Germinal center (tissue), 1 donor: ENCODE data around the gene ME3.
A peak's percentile ranks its signal among the peaks of the same experiment; 100 is the strongest.
"Not testable (repeated sequence)": the region's sequence is repeated elsewhere in the genome, so short reads cannot be mapped to it uniquely, and the experiment has no call there.

Source experiments
- DNase-seq: peaks from one replicate; pipeline ENCODE4 v3.0.0; 2012; ENCODE audit warnings: mixed read lengths, low spot score

ME3 gene

DNA sequence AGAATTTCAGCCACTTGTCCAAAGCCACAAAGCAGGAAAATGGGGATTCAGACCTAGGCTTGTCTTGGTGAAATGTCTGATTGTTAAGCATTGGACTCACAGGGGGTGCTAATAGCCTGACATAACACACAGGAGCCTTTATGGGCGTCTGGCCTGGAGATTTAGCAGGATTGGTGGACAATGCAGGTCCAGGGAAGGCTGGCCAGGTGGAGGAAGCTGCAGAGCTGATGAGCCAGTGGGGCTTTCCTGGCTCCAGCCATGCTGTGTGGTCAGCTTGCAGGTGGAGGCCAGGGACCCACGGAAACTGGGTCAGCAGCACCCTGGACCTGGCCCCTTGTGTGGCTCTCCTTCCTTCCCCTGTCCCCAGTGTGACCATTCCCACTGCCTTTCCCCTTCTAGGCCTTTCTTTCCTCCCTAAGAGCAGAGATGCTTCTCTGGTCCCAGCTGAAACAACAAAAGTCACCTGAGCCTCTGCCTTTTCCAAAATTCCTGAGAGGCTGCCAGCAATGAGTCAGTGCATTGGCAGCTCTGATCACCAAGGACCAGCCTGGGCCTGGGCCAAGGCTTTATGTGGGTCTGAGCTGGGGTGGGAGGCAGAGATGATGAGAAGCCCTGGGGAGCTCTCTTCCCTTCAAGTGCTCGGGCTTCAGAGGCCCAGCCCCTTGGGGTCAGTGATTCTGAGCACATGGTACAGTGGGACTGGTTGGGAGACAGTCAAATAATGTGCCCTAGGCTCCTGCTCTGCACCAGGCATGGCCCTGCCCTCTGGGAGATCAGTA is 212.5 kb downstream of the ME3 start:
- DNase-seq: no peak

DNA sequence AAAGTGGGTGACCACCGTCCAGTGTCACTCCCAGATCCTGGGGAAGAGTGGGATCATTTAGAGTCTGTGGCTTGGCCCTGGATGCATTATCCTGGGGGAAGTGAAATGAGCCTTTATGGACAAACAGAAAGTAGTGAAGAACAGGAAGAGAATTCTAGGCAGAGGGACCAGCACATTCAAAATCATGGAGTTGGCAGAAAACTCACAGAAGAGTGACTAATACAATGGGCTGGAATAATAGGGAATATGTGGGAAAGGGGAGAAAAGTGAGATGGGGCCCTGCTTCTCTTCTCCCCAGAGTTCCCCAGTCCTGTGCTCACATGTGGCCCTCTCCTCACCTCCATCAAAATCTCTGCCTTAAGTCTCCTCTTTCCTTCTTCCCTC is 213.4 kb downstream of the ME3 start:
- DNase-seq: no peak

DNA sequence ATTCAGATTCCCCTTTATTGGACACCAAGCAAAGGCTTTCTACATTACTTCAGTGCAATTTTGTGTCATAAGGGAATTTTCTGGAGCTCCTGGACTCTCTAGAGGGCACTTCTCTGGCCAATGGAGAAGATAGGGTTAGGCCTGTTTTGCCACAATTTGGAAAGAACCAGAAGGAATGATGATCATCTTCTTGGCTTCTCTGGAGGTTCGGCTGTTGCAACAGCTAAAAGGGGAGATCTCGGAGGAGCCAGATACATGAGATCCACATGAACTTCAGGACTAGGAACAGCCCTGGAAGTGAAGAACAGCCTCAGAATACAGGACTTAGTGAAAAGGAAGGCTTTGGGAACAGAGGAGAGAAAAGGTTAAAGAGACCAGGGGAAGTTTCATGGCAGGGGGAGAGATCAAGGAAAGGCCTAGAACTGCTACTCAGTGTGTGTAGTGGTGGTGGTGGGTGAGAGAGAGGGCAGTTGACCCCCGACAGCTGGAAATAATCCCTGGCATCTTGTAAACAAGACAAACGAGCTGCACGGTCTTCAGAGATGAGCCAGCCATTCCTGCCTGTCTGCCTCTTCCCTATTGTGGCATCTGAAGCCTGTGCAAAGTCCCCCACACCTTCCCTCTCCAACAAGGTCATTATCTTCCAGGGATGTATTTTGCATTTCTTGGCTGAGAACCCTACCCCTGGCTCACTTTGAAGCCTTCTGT is 214.0 kb downstream of the ME3 start:
- no peak for DNase-seq

DNA sequence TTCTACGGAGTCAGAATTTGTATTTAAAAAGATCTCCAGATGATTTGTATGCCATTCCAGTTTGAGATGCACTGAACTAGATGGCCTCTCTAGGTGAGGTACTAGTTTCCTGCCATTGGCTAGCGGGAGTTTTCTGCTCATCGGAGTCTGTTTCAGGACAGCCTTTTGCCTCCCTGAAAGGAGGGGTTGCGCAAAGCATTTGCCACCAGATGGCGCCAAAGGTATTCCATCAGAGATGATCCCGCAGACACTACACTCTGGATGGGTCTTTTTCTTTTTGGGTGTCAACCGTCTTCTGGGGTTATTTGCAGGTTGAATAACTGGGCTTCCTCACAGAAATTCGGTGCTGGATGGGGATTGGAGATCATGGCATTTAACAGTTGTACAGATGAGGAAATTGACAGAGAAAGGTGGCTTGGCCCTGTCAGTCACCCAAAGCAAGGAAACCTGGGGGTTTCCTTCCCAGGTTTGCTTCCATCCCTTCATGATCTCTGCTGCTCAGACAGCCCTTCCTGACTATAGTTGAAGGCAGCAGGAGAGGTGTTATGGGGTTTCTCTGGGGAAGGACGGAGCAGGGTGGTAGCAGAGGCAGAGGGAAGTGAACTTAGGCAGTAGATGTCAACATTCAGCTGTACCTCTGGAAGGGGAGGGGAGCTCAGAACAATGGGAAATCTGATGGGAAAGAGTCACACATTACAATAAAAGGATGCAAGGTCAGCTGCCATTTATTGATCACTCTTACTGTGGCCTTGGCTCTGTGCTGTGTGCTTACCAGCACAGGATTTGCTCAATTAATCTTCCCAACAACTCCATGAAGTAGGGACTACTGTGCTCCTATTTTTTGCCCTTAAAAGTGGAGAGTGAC is 216.1 kb downstream of the ME3 start:
- DNase-seq: peak; percentile 61

DNA sequence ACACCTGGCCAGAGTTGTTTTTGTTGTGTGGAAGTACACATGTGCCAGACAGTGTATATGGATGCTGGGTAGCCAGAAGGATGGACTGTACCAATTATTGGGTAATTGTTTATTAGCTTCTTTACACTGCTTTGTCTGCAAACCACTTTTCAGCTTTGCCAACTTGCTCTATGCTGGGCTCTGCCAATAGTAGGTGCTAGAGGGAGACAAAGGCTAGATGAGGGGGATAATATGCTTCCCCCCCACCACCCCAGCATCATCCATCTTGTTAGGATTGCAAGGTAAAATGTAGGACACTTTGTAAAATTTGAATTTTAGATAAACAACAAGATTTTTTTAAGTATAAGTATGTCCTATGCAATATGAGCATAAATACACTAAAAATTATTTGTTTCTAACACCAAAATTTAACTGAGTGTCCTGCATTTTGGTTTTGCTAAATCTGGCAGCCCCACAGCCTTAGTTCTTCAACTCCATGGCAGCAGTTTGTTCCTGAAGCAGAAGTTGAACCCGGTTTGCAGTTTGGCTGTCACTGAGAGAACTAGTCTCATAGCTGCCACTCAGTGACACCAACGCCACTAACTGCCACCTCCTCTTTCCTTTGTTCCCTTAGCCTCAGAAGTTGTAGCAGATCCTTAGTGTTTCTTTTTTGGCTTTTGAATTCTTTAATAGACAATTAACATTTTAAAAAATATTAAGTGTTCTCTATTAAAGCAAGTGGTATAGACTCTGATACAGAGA is 219.0 kb downstream of the ME3 start:
- DNase-seq: no peak

DNA sequence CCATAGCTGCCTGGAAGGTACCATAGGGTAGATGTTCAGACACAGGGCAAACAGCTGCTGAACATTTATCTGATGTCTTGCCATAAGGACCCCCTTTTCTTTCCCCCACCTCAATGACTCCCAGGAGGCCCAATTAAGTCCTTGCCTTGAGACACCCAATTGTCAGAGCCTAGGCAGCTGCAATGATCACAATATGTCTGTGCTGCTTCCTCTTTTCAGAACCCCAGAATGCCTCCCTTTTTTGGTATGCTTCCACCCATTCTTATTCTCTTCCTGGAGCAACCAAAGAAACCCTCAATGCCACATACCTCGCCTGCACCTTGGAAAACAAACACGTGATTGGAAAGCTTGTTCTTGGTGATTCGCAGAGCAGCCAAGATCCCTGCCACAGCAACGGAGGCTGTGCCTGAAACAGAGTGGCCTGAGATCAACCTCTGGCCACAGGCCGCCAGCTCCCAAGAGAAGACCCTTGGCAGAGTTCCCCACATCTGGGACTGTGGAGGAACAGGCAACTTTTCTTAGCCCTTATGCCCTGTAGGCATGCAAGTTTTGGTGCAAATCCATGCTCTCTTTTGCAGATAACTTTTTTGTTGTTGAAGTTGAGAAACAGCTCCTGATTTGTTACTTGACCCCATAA is 222.3 kb downstream of the ME3 start:
- DNase-seq: no peak

DNA sequence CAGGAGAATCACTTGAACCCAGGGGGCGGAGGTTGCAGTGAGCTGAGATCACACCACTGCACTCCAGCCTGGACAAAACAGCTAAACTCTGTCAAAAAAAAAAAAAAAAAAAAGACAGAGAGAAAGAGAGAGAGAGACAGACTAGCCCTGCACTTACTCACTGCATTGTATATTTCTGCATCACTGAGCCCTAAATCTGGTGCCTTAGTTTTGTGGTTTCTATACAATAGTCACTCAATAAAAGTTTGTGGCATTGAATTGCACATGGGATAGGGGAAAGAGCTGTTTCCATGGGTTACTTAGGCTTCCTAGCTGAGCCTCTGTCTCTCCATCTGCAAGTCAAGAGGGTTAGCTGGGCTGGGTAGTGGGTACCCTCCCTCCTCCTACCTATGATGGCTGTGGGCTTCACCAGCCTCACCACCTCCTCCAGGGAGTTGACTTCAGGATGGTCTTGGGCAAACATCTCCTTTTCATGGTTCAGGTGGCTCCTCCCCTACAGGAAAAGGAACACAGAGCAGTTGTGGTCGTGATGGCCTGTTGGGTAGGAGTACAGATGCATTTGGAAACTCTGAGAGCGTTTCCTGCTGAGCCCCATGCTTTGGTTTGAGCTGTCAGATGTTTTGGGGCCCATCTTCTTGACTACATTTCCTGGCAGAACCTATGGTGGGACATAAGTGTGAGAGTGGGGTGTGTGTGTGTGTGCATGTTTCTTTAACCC is 224.5 kb downstream of the ME3 start:
- no peak for DNase-seq

DNA sequence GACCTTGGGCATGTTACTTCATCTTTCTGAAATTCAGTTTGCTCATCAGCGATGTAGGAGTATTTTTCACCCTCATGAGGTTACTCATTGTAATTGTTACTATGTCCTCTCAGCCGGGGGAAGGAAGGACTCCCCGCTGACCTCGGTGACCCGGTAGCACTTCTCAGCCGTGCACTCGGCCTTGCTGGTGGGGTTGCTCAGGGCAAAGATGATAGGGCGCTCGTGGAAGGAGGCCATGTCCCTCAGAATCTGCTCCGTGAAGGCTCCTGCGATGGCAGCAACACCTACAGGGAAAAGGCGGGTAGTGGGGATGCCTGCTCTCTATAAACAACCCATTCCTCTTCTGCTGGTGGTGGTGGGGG is 225.5 kb downstream of the ME3 start:
- no peak for DNase-seq

DNA sequence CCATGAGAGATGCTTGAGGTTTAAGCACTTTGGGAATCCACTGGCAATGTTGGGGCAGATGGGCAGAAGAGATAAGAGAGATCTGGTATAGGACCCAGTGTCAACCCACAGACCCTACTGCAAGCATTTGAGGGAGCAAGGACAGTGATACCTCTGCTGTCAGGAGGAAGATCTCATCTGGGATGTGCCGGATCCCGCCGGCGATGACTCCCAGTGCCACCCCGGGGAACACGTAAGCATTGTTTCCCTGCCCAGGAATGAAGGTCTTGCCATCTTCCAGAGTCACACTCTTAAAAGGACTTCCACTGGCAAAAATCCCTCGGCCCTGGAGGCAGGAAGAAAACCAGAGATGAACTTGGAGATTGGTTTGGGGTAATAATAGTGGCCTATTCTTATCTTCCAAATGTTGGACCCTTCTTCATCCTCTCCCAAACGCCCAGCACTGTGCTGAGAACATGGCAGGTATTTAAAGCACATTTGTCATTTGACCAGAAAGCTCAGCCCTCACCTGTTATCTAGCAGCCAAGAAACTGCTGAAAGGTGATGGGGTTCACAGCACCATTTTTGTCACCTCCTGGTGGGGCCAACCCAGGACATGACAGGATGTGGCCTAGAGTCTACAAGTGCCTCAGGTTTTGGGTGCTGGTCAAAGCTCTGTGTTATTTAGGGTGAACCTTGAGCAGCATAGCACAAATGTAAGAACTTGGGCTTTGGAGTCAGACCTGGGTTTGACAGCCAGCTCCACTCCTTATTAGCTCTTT is 226.1 kb downstream of the ME3 start:
- DNase-seq: no peak

DNA sequence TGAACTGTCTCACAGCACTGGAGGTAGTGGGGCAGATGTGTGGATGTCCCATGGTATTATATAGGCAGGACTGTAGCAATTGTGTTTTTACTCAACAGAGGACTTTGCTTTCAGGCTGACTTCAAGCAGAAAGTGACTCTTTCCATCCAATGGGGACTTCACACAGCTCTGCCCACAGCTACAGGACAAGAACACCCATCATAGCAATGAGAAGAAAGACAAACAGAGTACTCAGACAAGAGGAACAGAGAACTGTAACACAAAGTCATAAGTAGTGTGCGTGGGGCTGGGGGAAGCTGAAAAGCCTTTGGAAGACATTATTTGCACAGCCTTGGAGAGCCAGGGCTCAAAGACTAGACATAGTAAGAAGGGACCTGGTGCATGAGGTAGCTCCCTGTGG is 227.4 kb downstream of the ME3 start:
- no peak for DNase-seq

DNA sequence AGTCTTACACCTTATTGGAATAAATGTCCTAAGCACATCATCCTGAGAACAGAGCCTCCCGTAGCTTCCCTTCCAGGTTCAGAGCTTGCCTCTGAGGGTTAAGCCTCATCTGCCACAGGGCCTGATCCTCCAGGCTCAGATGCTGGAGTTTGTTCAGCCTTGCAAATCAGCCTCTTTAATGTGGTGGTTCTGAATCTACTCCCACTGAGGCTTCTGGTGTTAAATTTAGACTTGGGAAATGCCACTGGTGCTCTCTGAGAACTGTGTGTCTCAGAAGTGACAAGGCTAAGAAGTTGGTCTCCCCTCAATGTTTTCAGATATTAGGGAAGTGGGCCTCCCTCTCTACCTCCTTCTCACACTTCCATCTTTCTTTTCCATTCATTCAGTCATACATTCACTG is 229.0 kb downstream of the ME3 start:
- no peak for DNase-seq

DNA sequence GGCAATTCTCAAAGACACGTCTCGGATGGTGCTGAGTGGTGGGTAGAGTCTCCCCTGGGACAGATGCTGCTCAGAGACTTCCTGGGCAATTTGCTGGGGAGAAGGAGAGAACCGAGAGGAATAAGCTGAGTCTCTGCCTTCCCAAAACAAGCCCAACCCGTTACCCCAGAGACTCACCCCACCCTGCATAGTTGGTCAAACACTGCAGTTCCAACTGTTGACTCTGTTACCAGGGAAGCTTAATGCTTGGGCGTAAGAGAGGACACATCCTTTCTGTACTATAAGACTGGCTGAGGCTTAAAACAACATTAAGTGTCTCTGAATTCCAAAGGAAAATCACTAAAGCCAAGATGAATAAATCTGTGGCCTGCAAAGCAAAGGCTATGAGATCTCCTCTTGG is 229.6 kb downstream of the ME3 start:
- DNase-seq: no peak

DNA sequence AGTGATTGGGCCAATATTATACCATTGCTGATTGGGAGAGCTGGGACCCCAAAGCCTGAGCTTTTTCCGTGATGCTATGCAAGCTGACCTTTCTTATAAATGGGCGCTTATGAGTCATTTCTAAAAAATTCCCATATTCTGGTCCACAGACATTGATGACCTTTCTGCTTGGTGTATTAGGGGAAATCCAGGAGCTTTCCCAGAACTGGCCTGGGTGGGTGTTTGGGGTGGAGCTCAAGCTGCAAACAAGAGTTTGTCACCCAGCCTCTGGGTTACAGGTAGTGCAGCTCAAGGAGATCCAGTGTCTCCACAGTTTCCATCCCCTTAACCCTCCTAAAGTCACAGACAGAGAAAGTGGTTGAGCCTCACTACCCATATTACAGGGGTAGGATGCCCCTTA is 230.0 kb downstream of the ME3 start:
- DNase-seq: no peak

DNA sequence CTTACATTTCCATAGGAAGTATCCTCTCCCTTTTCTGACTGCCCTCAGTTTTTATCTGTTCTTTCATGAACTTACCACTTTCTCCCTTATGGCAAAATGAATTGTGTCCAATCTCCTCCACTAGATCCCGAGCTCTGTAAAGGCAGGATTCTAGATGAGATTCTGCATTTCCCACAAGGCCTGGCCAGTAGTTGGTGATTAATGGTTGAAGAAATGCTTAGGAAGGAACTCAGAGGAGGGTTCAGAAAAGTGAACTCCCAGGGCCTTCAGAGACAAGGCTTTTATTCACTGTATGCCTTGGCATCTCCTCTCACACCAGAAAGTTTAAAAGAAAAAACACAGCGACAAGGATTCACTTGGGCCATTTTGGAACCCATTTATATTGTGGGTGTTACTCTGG is 231.6 kb downstream of the ME3 start:
- no peak for DNase-seq

DNA sequence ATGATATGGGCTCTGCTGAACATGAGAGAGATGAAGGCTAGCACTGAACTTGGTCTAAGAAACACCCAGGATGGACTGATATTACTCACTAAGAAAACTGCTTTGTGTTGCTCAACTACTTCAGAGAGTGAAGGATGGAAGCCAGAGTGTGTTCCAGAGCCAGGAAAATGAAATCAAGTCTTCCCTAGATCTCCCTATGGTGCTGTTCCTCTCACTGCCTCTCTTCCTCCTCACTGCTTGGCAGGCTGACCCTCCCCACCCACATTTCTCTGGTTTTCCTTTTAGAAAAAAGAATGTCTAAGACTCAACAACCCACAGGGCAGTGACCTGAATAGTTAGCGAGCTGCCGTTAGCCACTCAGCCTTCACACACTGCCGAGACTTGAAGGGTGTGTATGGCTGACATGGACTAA is 232.1 kb downstream of the ME3 start:
- DNase-seq: no peak

DNA sequence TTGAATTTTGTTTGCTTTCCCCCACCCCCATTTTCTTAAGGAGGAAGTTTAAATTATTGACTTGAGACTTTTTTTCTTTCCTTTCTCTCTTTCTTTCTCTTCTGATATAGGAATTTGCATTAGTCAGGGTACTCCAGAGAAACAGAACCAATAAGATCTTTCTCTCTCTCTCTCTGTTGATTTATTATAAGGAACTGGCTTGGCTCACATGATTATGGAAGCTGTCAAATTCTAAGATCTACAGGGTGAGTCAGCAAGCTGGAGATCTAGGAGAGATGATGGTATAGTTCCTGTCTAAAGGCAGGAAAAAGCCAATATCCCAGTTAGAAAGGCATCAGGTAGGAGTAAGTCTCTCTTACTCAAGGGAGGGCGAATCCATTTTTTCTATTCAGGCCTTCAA is 233.7 kb downstream of the ME3 start:
- DNase-seq: no peak

DNA sequence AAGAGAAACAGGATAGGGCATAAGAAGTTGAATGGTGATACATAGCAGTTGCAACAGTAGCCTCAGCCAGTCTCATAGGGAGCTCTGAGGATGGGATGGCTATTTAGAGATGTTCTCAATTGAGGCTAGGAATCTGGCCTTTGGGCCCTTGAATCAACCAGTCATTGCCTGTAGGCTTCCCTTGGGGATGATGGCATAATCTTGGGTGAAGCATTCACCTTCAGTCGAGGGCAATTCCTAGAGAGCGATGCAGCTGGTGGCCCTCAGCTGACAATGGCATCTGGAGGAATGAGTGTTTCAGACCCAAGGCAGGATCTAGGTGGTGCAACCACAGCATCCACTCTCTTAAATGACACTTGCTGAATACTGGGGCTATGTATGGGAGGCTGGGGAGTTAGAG is 236.7 kb downstream of the ME3 start:
- DNase-seq: no peak

DNA sequence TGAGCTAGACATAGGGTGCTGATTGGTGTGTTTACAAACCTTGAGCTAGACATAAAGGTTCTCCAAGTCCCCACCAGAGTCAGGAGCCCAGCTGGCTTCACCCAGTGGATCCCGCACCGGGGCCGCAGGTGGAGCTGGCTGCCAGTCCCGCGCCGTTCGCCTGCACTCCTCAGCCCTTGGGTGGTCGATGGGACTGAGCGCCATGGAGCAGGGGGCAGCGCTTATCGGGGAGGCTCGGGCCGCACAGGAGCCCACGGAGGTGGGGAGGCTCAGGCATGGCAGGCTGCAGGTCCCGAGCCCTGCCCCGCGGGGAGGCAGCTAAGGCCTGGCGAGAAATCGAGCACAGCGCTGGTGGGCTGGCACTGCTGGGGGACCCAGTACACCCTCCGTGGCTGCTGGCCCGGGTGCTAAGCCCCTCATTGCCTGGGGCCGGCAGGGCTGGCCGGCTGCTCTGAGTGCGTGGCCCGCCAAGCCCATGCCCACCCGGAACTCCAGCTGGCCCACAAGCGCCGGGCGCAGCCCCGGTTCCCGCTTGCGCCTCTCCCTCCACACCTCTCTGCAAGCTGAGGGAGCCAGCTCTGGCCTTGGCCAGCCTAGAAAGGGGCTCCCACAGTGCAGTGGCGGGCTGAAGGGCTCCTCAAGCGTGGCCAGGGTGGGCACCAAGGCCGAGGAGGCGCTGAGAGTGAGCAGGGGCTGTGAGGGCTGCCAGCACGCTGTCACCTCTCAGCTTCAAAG is 238.9 kb downstream of the ME3 start:
- not testable (repeated sequence) for DNase-seq

DNA sequence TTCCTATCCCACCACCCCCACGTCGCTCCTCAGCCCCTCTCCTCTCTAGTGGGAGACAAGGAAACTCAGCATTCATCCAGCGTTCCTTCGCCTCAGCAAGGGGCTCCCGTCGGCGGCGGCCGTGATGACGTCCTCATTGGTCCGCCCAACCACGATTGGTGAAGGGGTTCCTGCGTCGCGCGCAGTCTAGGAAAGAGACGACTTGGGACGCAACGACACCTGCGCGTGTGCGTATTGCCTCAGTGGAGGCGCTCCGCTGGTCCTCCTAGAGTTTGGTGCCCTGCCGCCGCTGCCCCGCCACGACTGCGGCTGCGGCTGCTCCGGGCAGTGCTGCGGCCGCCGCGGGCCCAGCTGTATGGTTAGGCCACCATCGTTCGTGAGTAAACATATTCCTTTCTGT is 241.2 kb downstream of the ME3 start:
- DNase-seq: no peak

DNA sequence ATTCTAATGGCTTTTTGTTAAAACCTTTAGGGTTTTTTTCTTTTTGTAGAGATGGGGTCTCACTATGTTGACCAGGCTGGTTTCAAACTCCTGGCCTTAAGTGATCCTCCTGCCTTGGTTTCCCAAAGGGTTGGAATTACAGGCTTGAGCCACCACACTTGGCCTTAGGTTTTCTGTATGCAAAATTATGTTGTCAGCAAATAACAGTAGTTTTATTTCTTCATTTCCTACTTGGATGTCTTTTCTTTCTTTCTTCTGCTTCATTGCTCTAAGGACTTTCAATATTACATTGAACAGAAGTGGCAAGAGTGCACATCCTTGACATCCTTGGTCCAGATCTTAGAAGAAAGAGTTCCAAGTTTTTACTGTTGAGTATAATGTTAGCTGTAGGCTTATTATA is 245.0 kb downstream of the ME3 start:
- DNase-seq: no peak
